Vagina (tissue), 2 donors: ENCODE measurements around the gene SMOC2. TPM values are rescaled to one million over a fixed set of nuclear protein-coding genes. Genes with fewer than 3 reads are reported as not detected.

Experiments used
- DNase-seq, 2 donors: peaks; one replicate each; pipeline ENCODE4 v3.0.0-alpha.2; 2017; ENCODE audit errors: extremely low spot score in 2 of 2
- H3K27ac ChIP-seq: fragments of 200-600 bp; sonication (generic); one replicate; pipeline ENCODE4 v1.5.1; 2019
- H3K27me3 ChIP-seq: fragments of 200-600 bp; sonication (generic); one replicate; pipeline ENCODE4 v1.5.1; 2019
- H3K36me3 ChIP-seq, 2 donors: fragments of 200-600 bp; sonication (generic); one replicate each; pipeline ENCODE4 v1.5.1; 2017 to 2019
- H3K4me1 ChIP-seq: fragments of 200-600 bp; sonication (generic); one replicate; pipeline ENCODE4 v1.5.1; 2019
- H3K4me3 ChIP-seq, 2 donors: fragments of 200-600 bp; sonication (generic); 1 replicate in 1 of 2; 2 replicates in 1 of 2; pipeline ENCODE4 v1.5.1; 2016 to 2019
- H3K9me3 ChIP-seq: fragments of 200-600 bp; sonication (generic); one replicate; pipeline ENCODE4 v1.5.1; 2019
- POLR2A ChIP-seq, 2 donors: fragments of 450-650 bp; IDR thresholded peaks; one replicate each; pipeline ENCODE4 v1.6.1; 2017; ENCODE audit warnings: antibody characterized with exemption in 2 of 2, mild to moderate bottlenecking in 2 of 2, moderate library complexity in 2 of 2
- POLR2AphosphoS5 ChIP-seq, 2 donors: sonication (generic); formaldehyde crosslinking; IDR thresholded peaks; one replicate each; pipeline ENCODE4 v1.9.0; 2017; ENCODE audit warnings: antibody characterized with exemption in 2 of 2, mild to moderate bottlenecking in 2 of 2, low read depth in 1 of 2; ENCODE audit not compliant: insufficient read depth in 1 of 2
- intact Hi-C: fragments of 100-400 bp; cut with DNase I; formaldehyde crosslinking; loops from one replicate; pipeline ENCODE4 v1.15.1; 2023
- total RNA-seq: library from RNA; depleted of rRNA; stranded (reverse); fragments of >200 nt; gene quantifications from one replicate; pipeline ENCODE4 v1.2.3, GENCODE V29; 2016
- TF ChIP-seq, protein P1 (sequence below), 3 experiments: fragments of 450-650 bp in 2 of 3; fragments of 200-600 bp in 1 of 3; sonication (generic) in 1 of 3; IDR thresholded peaks; one replicate each; pipeline ENCODE4 v1.5.1; 2017 to 2019; ENCODE audit warnings: antibody characterized with exemption in 3 of 3, mild to moderate bottlenecking in 2 of 3, moderate library complexity in 2 of 3

The SMOC2 gene
- total RNA-seq, 1 donor from 2014 or later: 22.1 TPM

DNA sequence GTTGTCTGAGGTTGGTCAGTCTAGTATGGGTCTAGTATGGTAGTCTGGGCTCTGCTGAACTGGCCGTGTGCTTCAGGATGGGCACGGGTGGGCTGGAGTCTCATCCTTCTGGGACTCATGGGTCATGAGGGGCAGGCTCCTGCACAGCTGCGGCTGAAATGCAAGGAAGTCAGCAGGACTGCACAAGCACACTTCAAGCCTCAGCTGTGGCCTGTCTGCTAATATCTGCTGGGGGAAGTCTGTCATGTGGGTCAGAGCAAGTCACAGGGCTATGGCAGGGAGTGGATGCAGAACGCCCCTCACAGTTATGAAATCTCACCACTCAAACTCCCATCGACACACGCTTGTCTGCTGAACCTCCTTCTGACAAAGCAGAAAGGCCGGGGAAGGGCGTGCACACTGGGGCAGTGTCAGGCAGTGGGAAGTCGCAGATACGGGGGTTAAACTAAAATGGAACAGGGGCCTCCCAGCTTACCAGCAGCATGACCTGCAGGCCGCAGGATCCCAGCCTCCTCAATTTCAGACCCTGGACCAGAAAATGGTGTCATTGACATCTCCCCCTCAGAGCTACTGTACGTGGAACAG, 229.5 kb downstream of the SMOC2 start:
- intact Hi-C loops: no loop called here
- no peak for DNase-seq
- no peaks in the 10 kb centered on the region for H3K27me3 ChIP-seq
- H3K4me1 ChIP-seq: peaks cover 5% of the 10 kb centered on the region
- no peak overlapping the region for H3K27ac ChIP-seq
- no peaks in the 10 kb centered on the region for H3K9me3 ChIP-seq
- no peaks in the 10 kb centered on the region for H3K36me3 ChIP-seq
- H3K4me3 ChIP-seq: no peak overlapping the region
- TF ChIP-seq POLR2A (IDR thresholded peaks at IDR 0.05) (no peak), POLR2AphosphoS5 (IDR thresholded peaks at IDR 0.05; ENCODE audit: insufficient read depth in 1 of 2, low read depth in 1 of 2) (no peak)
- TF ChIP-seq, protein P1, sequence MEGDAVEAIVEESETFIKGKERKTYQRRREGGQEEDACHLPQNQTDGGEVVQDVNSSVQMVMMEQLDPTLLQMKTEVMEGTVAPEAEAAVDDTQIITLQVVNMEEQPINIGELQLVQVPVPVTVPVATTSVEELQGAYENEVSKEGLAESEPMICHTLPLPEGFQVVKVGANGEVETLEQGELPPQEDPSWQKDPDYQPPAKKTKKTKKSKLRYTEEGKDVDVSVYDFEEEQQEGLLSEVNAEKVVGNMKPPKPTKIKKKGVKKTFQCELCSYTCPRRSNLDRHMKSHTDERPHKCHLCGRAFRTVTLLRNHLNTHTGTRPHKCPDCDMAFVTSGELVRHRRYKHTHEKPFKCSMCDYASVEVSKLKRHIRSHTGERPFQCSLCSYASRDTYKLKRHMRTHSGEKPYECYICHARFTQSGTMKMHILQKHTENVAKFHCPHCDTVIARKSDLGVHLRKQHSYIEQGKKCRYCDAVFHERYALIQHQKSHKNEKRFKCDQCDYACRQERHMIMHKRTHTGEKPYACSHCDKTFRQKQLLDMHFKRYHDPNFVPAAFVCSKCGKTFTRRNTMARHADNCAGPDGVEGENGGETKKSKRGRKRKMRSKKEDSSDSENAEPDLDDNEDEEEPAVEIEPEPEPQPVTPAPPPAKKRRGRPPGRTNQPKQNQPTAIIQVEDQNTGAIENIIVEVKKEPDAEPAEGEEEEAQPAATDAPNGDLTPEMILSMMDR (IDR thresholded peaks at IDR 0.05): no peak

DNA sequence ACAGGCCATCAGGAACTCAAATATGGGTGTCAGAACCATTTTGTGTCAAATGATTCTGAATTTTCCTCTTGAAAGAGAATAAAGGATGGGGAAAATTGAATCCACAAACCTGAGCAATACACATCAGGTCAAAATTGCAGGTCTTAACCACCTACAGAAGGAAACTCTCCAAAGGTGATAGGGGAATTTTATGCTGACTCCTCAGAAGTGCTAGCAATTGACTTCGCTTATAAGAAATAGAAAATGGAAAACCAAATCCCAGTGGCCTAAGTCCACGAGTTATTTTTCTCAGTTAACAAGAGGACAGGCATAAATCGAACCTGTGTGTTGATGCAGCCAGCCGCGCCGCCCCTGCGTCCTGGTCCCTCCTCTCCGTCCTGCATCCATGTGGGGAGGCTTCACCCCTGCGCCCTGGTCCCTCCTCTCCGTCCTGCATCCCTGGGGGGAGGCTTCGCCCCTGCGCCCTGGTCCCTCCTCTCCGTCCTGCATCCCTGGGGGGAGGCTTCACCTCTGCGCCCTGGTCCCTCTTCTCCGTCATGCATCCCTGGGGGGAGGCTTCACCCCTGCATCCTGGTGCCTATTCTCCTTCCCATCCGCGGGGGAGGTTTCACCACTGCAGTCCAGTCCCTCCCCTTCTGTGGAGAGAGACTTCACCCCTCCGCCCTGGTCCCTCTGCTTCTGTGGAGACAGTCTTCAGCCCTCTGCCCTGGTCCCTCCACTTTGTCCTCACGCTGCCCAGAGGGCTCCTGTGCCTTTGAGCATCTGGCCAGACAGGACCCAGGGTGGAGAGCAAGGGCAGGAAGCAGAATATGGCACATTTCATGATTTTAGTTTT, 230.3 kb downstream of the SMOC2 start:
- Histone ChIP-seq H3K9me3 (no peaks in the 10 kb centered on the region), H3K4me1 (peaks cover 5% of the 10 kb centered on the region), H3K36me3 (no peaks in the 10 kb centered on the region), H3K27ac (no peak overlapping the region), H3K4me3 (no peak overlapping the region), H3K27me3 (no peaks in the 10 kb centered on the region)
- no peak for DNase-seq
- intact Hi-C loops: no loop called here
- TF ChIP-seq POLR2AphosphoS5 (IDR thresholded peaks at IDR 0.05; ENCODE audit: insufficient read depth in 1 of 2, low read depth in 1 of 2) (no peak), POLR2A (IDR thresholded peaks at IDR 0.05) (no peak)
- TF ChIP-seq, protein P1 (IDR thresholded peaks at IDR 0.05): no peak

DNA sequence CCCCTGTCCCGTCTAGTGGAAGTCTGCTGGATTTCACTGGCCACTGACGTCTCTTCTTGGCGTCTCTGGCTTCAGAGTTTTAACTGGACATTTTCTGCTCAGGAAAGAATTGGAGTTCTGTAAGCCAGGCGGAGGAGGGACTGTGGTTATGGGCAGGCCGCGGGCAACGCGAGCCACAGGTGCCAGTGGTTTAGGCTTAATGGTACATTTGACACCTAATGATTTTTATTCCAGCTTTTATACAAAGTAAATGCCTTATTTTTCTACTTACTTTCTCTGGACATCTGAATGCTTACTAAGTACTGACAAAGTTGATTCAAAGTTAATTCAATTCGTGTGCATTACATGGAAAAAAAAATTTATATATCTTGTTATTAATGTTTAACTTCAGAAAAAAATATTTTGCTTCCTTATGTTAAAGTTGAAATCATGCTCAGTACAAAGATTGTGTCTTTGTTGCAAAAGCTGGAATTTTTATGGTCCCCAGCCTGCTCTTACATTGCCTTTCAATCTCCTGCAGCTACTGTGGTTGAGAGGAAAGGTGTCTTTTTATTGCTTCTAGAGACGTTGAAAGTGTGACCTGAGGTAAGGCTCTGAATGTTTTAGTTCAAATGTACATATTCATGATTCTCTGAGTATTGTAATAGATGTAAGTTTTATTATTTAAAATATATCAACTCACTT, 231.0 kb downstream of the SMOC2 start:
- TF ChIP-seq POLR2AphosphoS5 (IDR thresholded peaks at IDR 0.05; ENCODE audit: insufficient read depth in 1 of 2, low read depth in 1 of 2) (no peak), POLR2A (IDR thresholded peaks at IDR 0.05) (no peak)
- TF ChIP-seq, protein P1 (IDR thresholded peaks at IDR 0.05): no peak
- no peaks in the 10 kb centered on the region for H3K9me3 ChIP-seq
- H3K27me3 ChIP-seq: no peaks in the 10 kb centered on the region
- H3K4me1 ChIP-seq: peaks cover 5% of the 10 kb centered on the region
- no peak overlapping the region for H3K4me3 ChIP-seq
- no peak overlapping the region for H3K27ac ChIP-seq
- no peaks in the 10 kb centered on the region for H3K36me3 ChIP-seq
- no peak for DNase-seq
- intact Hi-C loops: no loop called here

DNA sequence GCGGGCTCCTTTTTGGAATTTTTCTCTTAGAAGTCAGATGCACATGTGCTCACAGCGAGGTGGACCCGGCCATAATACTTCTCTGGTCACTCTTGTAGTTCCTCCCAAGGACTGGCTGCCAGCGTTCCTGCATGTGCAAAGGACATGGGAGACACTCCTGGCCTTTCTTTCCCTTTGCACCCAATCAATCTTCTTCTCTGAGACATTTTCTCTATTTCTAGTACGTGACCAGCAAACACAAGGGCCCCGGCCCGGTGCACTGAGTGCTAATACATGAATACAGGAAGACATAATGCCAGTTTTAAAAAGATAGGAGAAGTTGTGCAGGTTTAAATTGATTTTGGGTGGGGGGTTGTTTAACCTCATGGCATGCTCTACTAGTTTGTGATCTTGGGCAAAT, 233.6 kb downstream of the SMOC2 start:
- Histone ChIP-seq H3K4me1 (no peaks in the 10 kb centered on the region), H3K36me3 (no peaks in the 10 kb centered on the region), H3K27me3 (no peaks in the 10 kb centered on the region), H3K9me3 (no peaks in the 10 kb centered on the region), H3K27ac (no peak overlapping the region), H3K4me3 (no peak overlapping the region)
- intact Hi-C loops: no loop called here
- DNase-seq: no peak
- no peak for TF ChIP-seq POLR2A (IDR thresholded peaks at IDR 0.05)
- TF ChIP-seq, protein P1 (IDR thresholded peaks at IDR 0.05): no peak
- TF ChIP-seq POLR2AphosphoS5 (IDR thresholded peaks at IDR 0.05; ENCODE audit: insufficient read depth in 1 of 2, low read depth in 1 of 2): no peak
